Omental fat pad (tissue), 4 donors: ENCODE measurements around the gene PLD1. TPM values are rescaled to one million over a fixed set of nuclear protein-coding genes. Genes with fewer than 3 reads are reported as not detected.
"Not testable (repeated sequence)": the region's sequence is repeated elsewhere in the genome, so short reads cannot be mapped to it uniquely, and the experiment has no call there.

Experiments used
- ATAC-seq: fragments of 150-250 bp; one replicate; pipeline ENCODE4 v1.9.1; 2016; ENCODE audit warnings: mild to moderate bottlenecking, moderate library complexity; ENCODE audit not compliant: low FRiP score
- DNase-seq: peaks from one replicate; pipeline ENCODE4 v3.0.0-alpha.2; 2019; ENCODE audit warnings: low spot score
- total RNA-seq, 4 donors: library from RNA; depleted of rRNA; stranded (reverse); fragments of >200 nt; gene quantifications; one replicate each; pipeline ENCODE4 v1.1.0, GENCODE V29; 2016
- TF ChIP-seq, protein P1 (sequence below), 3 donors: fragments of 450-650 bp; IDR thresholded peaks; one replicate each; pipeline ENCODE4 v1.5.1; 2016 to 2017; ENCODE audit warnings: antibody characterized with exemption in 3 of 3, mild to moderate bottlenecking in 3 of 3, moderate library complexity in 2 of 3

The PLD1 gene
- total RNA-seq, 4 donors from 2014 or later, result 9.7 to 73.3 (median 33.2) TPM

DNA sequence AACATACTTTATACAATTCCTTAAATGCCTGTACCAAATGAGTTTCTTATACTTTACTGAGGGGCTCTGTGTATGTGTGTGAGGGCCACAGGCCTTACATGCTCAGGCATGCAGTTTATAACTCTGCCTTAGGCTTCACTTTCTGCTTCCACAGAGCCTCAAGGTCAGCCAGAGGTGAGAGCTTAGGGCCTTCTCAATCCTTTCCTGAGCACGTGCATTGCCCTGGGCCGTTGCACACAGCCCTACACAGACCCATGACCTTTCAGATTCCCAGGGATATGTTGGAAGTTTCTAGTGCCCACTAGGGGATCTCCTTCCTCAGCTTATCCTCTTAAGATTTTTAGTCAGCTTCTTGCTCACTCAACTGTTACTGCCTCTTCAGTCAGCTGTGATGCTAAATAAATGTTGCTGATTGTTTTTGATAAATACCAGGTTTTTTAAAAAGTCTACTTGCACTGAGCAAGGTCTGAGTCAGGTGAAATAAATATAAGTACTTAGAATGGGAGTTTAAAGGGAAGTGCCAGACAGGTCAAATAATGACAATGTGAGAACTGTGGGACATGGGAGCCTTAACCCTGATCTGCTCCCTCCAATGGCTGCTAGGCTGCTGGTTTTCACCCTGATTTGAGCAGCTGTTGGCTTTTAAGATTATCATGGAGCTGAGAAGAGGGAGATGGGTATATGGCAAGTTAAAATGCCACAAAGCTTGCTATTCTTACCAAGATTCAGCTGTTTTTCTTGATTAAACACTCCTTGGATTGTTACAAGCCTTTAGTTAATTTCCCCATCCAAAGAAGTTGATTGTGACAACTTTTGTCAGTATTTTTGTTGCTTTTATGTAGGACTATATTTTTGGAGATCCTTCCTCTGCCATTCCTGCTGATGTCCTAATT is 169.5 kb downstream of the PLD1 start:
- ATAC-seq, result peak; percentile 37
- TF ChIP-seq, protein P1, sequence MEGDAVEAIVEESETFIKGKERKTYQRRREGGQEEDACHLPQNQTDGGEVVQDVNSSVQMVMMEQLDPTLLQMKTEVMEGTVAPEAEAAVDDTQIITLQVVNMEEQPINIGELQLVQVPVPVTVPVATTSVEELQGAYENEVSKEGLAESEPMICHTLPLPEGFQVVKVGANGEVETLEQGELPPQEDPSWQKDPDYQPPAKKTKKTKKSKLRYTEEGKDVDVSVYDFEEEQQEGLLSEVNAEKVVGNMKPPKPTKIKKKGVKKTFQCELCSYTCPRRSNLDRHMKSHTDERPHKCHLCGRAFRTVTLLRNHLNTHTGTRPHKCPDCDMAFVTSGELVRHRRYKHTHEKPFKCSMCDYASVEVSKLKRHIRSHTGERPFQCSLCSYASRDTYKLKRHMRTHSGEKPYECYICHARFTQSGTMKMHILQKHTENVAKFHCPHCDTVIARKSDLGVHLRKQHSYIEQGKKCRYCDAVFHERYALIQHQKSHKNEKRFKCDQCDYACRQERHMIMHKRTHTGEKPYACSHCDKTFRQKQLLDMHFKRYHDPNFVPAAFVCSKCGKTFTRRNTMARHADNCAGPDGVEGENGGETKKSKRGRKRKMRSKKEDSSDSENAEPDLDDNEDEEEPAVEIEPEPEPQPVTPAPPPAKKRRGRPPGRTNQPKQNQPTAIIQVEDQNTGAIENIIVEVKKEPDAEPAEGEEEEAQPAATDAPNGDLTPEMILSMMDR (IDR thresholded peaks at IDR 0.05), result no peak
- no peak for DNase-seq

DNA sequence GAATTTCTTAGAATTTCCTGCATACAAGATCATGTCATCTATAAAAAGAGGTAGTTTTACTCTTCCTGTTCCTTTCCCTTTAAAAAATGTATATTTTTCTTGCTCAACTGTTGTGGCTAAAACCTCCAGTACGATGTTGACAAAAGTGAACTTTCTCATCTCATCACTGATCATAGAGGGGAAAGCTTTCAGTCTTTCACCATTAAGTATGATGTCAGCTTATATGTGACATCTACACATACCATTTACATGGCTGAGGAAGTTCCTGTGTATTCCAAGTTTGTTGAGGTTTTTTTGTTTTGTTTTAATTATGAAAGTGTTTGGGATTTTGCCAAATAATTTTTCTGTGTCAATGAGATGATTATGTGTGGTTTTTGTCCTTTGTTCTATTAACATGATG is 173.6 kb downstream of the PLD1 start:
- DNase-seq (no peak), ATAC-seq (no peak)
- TF ChIP-seq, protein P1 (IDR thresholded peaks at IDR 0.05), result no peak

DNA sequence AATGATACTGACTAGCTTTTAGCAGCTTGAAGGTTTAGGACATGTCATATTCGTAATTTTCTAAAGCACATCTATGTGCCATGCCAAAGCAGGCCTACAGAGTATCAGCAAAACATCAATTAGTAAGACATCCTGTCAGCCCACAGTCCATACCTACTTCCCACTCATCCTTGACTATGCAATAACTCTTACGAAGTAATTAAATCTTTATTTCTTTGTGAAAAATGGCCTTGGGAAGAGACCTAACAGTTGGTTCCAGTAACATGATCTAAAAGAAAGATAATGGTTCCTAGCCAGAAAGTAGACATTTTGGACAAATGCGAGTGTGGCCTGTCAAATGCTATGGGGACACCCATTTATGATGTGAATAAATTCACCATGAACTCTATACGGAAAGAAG is 177.5 kb downstream of the PLD1 start:
- TF ChIP-seq, protein P1 (IDR thresholded peaks at IDR 0.05), result no peak
- DNase-seq (no peak), ATAC-seq (no peak)

DNA sequence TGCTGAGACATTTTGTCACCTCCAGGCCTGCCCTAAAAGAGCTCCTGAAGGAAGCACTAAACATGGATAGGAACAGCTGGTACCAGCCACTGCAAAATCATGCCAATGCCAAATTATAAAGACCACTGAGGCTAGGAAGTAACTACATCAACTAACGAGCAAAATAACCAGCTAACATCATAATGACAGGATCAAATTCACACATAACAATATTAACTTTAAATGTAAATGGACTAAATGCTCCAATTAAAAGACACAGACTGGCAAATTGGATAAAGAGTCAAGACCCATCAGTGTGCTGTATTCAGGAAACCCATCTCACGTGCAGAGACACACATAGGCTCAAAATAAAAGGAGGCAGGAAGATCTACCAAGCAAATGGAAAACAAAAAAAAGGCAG is 183.5 kb downstream of the PLD1 start:
- not testable (repeated sequence) for ATAC-seq, DNase-seq

DNA sequence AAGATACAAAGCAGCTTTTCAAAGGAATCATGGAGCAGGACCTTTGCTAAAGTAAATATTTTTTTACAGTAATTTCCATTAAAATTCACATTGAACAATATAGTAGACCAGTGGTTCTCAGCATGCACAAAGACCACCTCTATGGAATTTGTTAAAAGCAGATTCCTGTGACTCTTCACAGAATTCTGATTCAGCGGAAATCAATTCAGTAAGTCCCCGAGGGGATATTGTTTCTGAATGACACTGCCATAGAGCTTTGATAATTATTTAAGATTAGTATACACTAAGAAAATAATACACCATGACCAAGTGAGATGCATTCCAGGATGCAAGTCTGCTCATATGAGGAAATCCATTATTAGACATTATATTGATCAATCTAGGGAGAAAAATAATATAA is 188.2 kb downstream of the PLD1 start:
- DNase-seq, result no peak
- TF ChIP-seq, protein P1 (IDR thresholded peaks at IDR 0.05), result no peak
- no peak for ATAC-seq

DNA sequence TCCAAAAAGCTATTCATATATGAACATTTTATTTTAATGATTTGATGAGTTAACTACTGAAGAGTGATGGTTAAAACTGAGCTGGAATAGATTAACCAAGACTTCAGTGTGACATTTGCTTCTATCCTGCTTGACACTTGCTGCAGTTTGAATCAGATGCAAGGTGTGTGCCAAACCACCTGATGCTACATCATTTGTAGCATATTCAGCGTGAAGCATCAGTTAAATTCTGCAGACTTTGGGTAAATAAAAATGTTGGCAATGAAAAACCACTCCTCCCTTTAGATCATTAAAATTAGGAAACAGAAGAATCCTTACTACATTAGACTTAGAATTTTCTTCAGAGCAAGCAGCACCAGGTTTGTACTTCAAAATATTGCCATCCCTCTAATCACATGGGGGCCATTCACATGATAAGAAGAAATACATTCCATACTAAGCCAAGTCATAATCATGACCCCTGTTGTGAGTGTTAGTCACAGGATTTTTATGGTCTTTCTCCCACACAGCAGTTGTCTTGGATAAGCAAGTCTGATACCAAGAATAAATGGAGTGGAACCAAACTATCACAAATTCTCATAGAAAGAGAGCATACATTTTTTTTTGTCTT is 189.4 kb downstream of the PLD1 start:
- DNase-seq, result no peak
- ATAC-seq, result peak; percentile 44
- TF ChIP-seq, protein P1 (IDR thresholded peaks at IDR 0.05), result no peak

DNA sequence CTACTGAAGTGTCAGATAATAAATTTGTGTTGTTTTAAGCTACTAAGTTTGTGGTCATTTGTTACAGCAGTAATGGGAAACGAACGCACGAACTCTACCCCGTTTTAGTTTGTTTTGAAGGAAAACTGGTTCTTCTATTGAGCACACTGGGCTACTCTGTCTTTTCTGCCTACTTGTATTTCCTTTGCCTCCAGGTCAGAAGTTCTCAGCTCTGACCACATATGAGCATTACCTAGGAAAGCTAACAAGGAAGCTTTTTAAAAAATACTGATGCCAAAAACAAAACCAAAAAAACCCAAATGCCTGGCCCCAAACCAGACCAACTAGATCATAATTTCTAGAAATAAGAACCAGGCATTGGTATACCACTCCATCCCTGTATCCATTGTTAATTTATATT is 193.5 kb downstream of the PLD1 start:
- ATAC-seq, result no peak
- TF ChIP-seq, protein P1 (IDR thresholded peaks at IDR 0.05), result no peak
- no peak for DNase-seq
